ENCODE measurements around the gene GRK6.

Gene GRK6

DNA sequence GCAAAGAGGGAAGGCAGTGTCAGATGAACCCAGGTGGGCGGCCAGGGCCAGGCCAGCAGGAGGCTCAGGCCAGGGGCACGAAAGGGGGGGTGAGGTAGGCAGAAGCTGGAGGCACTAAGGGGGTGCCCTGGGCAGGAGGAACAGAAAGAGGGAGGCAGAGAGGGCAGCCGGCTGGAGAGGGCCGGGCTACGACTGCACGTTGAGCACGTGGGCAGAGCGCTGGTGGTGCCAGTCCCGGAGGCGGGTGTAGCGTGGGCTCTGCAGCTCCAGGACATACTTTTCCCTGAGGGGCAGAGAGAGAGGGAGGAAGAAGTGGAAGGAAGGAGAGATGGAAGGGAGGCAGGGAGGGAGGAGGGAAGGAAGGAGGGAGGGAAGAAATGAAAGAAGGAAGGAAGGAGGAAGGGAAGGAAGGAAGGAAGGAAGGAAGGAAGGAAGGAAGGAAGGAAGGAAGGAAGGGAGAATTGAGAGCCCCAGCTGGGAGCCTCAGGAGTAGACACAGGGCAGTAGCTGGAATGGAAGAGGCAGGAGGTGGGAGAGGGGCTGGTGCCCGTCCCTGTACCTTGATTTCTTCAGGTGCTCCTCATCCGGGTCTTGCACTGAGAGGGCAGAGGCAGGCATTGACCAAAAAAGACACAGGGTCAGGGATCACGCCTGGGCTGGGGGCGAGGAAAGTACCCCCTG lies 64.0 kb downstream of the GRK6 start:
- no peak for DNase-seq

DNA sequence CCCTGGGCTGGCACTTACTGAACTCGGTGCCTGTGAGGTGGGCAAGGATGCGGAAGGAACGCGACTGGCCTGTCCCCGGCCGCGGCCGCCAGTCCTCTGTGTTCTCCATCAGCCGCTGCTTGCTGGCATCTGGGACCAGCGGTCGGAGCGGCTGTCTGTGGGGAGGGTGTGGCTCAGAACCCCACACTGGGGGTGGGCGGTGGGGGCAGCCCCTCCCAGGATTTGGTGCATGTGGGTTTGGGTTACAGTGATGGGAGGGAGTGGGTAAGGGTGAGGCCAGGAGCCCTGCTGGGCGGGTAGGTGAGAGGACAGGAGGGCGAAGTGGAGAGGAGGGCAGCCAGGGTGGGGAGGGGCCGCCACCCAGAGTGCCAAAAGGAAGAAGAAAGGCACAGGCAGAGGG lies 64.5 kb downstream of the GRK6 start:
- no peak for DNase-seq

DNA sequence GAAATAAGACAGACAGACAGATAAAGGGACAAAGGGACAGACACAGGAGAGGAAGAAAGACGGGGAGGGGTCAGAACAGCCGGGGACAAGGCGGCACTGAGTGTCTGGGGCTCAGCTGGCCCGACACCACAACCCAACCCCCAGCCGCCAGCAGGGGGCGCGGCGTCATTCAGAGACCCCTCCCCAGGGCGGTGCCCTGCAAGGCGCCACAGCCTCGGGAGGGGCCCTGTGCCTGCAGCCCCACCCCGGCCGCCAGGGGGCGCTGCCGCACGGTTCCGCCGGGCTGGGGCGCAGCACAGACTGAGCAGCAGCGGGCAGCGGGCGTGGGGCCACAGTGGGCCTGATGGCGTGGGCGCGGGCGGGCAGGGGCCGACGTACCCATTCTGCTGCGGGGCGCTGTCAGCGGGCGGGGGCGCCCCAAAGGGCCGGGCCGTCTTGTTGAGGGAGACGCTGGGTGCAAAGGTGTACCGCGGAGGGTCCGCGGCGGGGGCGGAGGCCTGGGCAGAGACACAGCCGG lies 65.0 kb downstream of the GRK6 start:
- no peak for DNase-seq

DNA sequence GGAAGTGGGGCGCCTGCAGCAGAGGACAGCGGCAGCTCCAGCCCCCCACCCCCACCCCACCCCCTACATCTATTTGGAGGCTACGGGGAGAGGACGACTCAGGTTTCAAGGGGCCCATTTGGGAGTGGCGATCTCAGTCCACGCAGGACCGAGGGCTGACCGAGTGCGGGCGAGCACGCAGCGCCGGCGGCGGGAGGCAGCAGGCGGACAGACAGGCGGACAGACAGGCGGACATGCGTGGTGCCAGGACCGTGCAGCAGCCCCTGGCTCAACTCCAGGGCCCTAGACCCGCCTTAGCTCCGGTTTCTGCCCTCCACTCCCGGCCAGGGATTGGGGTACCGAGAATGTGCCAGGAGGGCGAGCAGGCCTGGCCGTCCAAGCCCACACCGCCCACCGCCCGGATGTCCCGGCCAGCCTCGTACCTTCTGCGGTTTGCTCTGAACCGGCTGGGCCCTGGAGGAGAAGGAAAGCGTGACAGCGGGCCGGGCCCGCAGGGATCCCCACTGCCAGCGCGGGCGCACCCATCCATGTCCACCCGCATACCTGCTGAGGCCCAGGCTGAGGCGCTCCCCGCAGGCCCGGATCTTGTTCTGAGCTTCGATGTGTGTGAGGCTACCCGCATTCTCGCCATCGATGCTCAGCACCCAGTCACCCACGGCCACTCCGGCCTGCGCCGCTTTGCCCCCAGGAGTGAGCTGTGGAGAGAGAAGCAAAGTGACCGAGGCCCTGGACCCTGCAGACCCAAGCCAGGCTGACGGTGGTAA lies 65.7 kb downstream of the GRK6 start:
- DNase-seq: no peak

Data from CD4-positive, alpha-beta T cell treated with Interleukin-21 for 1 hour (primary cell).